ENCODE data around the gene PIGW.

PIGW gene

GRCh38 chr17:36546418-36547093 is 11.8 kb downstream of the PIGW start:
- FAIRE-seq, result no peak

GRCh38 chr17:36547776-36548175 is 13.0 kb downstream of the PIGW start:
- FAIRE-seq, result no peak

- no peak for FAIRE-seq
Measured at GRCh38 chr17:36550491-36551417, 16.0 kb downstream of the PIGW start.

- FAIRE-seq, result no peak
Measured at GRCh38 chr17:36553459-36553858, 18.7 kb downstream of the PIGW start.

- no peak for FAIRE-seq
Measured at GRCh38 chr17:36566081-36566480, 31.3 kb downstream of the PIGW start.

- FAIRE-seq, result no peak
Measured at GRCh38 chr17:36575028-36575427, 40.2 kb downstream of the PIGW start.

GRCh38 chr17:36576793-36577192 is 42.0 kb downstream of the PIGW start:
- FAIRE-seq, result no peak

- FAIRE-seq, result no peak
Measured at GRCh38 chr17:36578671-36579070, 43.9 kb downstream of the PIGW start.

GRCh38 chr17:36583787-36584186 is 49.0 kb downstream of the PIGW start:
- FAIRE-seq, result no peak

- no peak for FAIRE-seq
Measured at GRCh38 chr17:36586138-36586537, 51.4 kb downstream of the PIGW start.

All from A204.1 (cell line).